ENCODE data around the gene COX14.
A peak's percentile ranks its signal among the peaks of the same experiment; 100 is the strongest.

COX14 gene

DNA sequence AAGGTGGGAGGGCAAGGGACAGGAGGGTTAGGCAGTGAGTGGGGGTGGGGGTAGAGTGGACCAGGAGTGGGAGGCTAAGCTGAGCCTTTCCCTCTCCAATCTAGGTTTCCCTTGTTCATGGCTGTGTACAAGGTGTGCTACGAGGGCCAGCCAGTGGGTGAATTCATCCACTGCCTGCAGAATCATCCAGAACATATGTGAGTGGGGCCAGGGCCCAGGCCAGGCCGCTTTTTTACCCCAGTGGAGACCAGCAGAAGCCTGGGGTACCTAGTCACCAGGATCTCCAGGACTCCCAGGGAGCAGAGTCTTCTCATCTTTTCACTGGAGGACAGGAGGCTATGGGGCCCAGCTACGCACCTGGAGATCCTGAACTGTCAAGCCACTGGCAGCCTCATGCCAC lies 2.7 kb upstream of the COX14 start:
- H3K4me1 ChIP-seq (ENCODE audit: insufficient read depth, insufficient read length) = peaks cover 22% of the 10 kb centered on the region
- TF ChIP-seq SUZ12 (IDR thresholded peaks at IDR 0.05; ENCODE audit: extremely low read depth, insufficient read depth, insufficient read length) = no peak
- no peak for TF ChIP-seq YY1 (IDR thresholded peaks at IDR 0.05; ENCODE audit: insufficient read depth, insufficient read length)
- no peak for TF ChIP-seq ZNF274 (IDR thresholded peaks at IDR 0.05; ENCODE audit: low read depth, low read length)
- H3K9me3 ChIP-seq (ENCODE audit: insufficient read depth, low read length) = no peaks in the 10 kb centered on the region
- peak overlapping the region; percentile 44 for H3K9ac ChIP-seq (ENCODE audit: insufficient read length, low read depth)
- no peaks in the 10 kb centered on the region for H3K27me3 ChIP-seq (ENCODE audit: insufficient read depth, insufficient read length)
- H3K36me3 ChIP-seq (ENCODE audit: insufficient read depth, insufficient read length, low read length) = no peaks in the 10 kb centered on the region
- DNase-seq (ENCODE audit: low read depth, low spot score) = no peak
- no peak overlapping the region for H3K4me3 ChIP-seq (ENCODE audit: insufficient read length, low read depth)

GRCh38 chr12:50110127-50110761 lies 1.8 kb upstream of the COX14 start:
- no peak for DNase-seq (ENCODE audit: low read depth, low spot score)
- Histone ChIP-seq H3K4me3 (ENCODE audit: insufficient read length, low read depth) (no peak overlapping the region), H3K9me3 (ENCODE audit: insufficient read depth, low read length) (no peaks in the 10 kb centered on the region), H3K27me3 (ENCODE audit: insufficient read depth, insufficient read length) (no peaks in the 10 kb centered on the region), H3K9ac (ENCODE audit: insufficient read length, low read depth) (peak overlapping the region; percentile 47), H3K4me1 (ENCODE audit: insufficient read depth, insufficient read length) (peaks cover 22% of the 10 kb centered on the region), H3K36me3 (ENCODE audit: insufficient read depth, insufficient read length, low read length) (no peaks in the 10 kb centered on the region)
- TF ChIP-seq YY1 (IDR thresholded peaks at IDR 0.05; ENCODE audit: insufficient read depth, insufficient read length) = no peak
- no peak for TF ChIP-seq ZNF274 (IDR thresholded peaks at IDR 0.05; ENCODE audit: low read depth, low read length)
- no peak for TF ChIP-seq SUZ12 (IDR thresholded peaks at IDR 0.05; ENCODE audit: extremely low read depth, insufficient read depth, insufficient read length)

DNA sequence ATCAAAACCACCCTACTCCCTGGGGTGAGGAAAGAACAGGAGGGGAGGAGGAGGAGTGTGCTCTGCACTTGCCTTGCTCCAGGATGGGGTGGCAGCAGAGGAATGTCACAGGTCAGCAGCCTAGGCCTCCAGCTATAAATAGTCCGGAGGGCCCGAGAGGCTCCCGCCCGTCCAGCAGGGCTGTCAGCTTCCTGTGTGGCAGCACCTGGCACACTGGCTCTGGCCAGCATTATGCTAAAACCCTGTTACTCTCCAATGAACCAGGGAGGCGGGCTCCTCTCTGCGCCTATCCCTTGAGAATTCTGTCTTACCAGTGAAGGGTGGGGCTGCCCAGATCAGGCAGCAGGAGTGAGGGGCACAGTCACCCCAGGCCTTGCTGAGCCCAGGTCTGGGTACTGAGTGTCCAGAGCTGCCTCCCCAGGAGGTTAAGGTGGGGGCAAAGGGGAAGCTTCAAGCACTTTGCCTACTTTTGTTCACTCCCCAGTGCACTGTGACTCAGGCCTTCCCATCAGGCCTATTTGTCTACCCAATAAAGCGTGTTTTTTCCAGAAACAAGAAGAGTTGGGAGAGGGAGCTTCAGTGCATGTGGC lies 1.2 kb upstream of the COX14 start:
- TF ChIP-seq ZNF274 (IDR thresholded peaks at IDR 0.05; ENCODE audit: low read depth, low read length) = no peak
- TF ChIP-seq YY1 (IDR thresholded peaks at IDR 0.05; ENCODE audit: insufficient read depth, insufficient read length) = no peak
- TF ChIP-seq SUZ12 (IDR thresholded peaks at IDR 0.05; ENCODE audit: extremely low read depth, insufficient read depth, insufficient read length) = no peak
- Histone ChIP-seq H3K4me3 (ENCODE audit: insufficient read length, low read depth) (peak overlapping the region; percentile 30), H3K27me3 (ENCODE audit: insufficient read depth, insufficient read length) (no peaks in the 10 kb centered on the region), H3K9me3 (ENCODE audit: insufficient read depth, low read length) (no peaks in the 10 kb centered on the region), H3K9ac (ENCODE audit: insufficient read length, low read depth) (peak overlapping the region; percentile 47), H3K36me3 (ENCODE audit: insufficient read depth, insufficient read length, low read length) (peaks cover 6% of the 10 kb centered on the region), H3K4me1 (ENCODE audit: insufficient read depth, insufficient read length) (peaks cover 22% of the 10 kb centered on the region)
- no peak for DNase-seq (ENCODE audit: low read depth, low spot score)

DNA sequence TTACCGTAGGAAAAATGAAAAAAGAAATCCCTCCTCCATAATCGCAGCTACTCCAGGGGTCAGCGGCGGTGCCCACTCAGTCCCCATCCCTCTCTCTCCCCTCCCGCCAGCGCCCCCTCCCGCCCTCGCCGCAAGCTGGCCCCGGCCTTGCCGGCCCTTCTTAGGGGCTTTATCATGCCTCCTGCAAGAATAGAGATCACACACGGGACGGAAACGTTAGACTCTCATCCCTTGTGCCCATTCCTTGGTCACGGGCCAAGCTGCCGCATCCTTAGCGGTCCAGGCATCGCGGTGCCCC lies 692 bp upstream of the COX14 start:
- Histone ChIP-seq H3K36me3 (ENCODE audit: insufficient read depth, insufficient read length, low read length) (peaks cover 7% of the 10 kb centered on the region), H3K9me3 (ENCODE audit: insufficient read depth, low read length) (no peaks in the 10 kb centered on the region), H3K4me3 (ENCODE audit: insufficient read length, low read depth) (peak overlapping the region; percentile 30), H3K9ac (ENCODE audit: insufficient read length, low read depth) (peak overlapping the region; percentile 68), H3K27me3 (ENCODE audit: insufficient read depth, insufficient read length) (no peaks in the 10 kb centered on the region), H3K4me1 (ENCODE audit: insufficient read depth, insufficient read length) (peaks cover 22% of the 10 kb centered on the region)
- no peak for DNase-seq (ENCODE audit: low read depth, low spot score)
- TF ChIP-seq SUZ12 (IDR thresholded peaks at IDR 0.05; ENCODE audit: extremely low read depth, insufficient read depth, insufficient read length) (no peak), YY1 (IDR thresholded peaks at IDR 0.05; ENCODE audit: insufficient read depth, insufficient read length) (no peak), ZNF274 (IDR thresholded peaks at IDR 0.05; ENCODE audit: low read depth, low read length) (no peak)

GRCh38 chr12:50112456-50113218 lies 601 bp downstream of the COX14 start:
- H3K9me3 ChIP-seq (ENCODE audit: insufficient read depth, low read length) = no peaks in the 10 kb centered on the region
- H3K9ac ChIP-seq (ENCODE audit: insufficient read length, low read depth) = peak overlapping the region; percentile 93
- peak; percentile 46 for DNase-seq (ENCODE audit: low read depth, low spot score)
- H3K27me3 ChIP-seq (ENCODE audit: insufficient read depth, insufficient read length) = no peaks in the 10 kb centered on the region
- H3K4me3 ChIP-seq (ENCODE audit: insufficient read length, low read depth) = peak overlapping the region; percentile 98
- H3K4me1 ChIP-seq (ENCODE audit: insufficient read depth, insufficient read length) = peaks cover 22% of the 10 kb centered on the region
- no peak for TF ChIP-seq SUZ12 (IDR thresholded peaks at IDR 0.05; ENCODE audit: extremely low read depth, insufficient read depth, insufficient read length)
- H3K36me3 ChIP-seq (ENCODE audit: insufficient read depth, insufficient read length, low read length) = peaks cover 13% of the 10 kb centered on the region

DNA sequence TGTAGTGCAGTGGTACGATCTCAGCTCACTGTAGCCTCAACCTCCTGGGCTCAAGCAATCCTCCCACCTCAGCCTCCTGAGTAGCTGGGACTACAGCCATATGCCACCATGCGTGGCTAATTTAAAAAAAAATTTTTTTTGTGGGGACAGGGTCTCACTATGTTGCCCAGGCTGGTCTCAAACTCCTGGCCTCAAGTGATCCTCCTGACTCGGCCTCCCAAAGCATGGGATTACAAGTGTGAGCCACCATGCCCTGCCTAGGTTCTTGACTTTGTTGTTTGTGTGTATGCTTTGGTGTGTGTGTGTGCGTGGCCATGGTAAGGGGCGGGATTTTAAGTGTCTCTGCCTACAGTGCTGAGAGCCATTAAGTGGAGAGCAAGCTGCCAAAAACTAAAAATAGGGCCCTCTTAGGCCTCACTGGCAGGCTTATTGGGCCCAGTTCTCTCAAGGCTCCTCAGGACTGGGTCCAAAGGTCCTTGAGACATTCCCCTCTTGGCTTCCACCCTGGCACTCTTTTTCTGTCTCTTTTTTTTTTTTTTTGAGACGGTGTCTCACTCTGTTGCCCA lies 5.1 kb downstream of the COX14 start:
- H3K36me3 ChIP-seq (ENCODE audit: insufficient read depth, insufficient read length, low read length) = peaks cover 38% of the 10 kb centered on the region
- no peak for DNase-seq (ENCODE audit: low read depth, low spot score)
- no peak overlapping the region for H3K4me3 ChIP-seq (ENCODE audit: insufficient read length, low read depth)
- H3K27me3 ChIP-seq (ENCODE audit: insufficient read depth, insufficient read length) = no peaks in the 10 kb centered on the region
- no peak overlapping the region for H3K9ac ChIP-seq (ENCODE audit: insufficient read length, low read depth)
- no peaks in the 10 kb centered on the region for H3K9me3 ChIP-seq (ENCODE audit: insufficient read depth, low read length)
- TF ChIP-seq YY1 (IDR thresholded peaks at IDR 0.05; ENCODE audit: insufficient read depth, insufficient read length) (no peak), ZNF274 (IDR thresholded peaks at IDR 0.05; ENCODE audit: low read depth, low read length) (no peak), SUZ12 (IDR thresholded peaks at IDR 0.05; ENCODE audit: extremely low read depth, insufficient read depth, insufficient read length) (no peak)
- no peaks in the 10 kb centered on the region for H3K4me1 ChIP-seq (ENCODE audit: insufficient read depth, insufficient read length)

GRCh38 chr12:50119387-50119786 lies 7.4 kb downstream of the COX14 start:
- no peak overlapping the region for H3K4me3 ChIP-seq (ENCODE audit: insufficient read length, low read depth)
- no peak for DNase-seq (ENCODE audit: low read depth, low spot score)
- no peaks in the 10 kb centered on the region for H3K4me1 ChIP-seq (ENCODE audit: insufficient read depth, insufficient read length)
- TF ChIP-seq ZNF274 (IDR thresholded peaks at IDR 0.05; ENCODE audit: low read depth, low read length) = no peak
- TF ChIP-seq YY1 (IDR thresholded peaks at IDR 0.05; ENCODE audit: insufficient read depth, insufficient read length) = no peak
- TF ChIP-seq SUZ12 (IDR thresholded peaks at IDR 0.05; ENCODE audit: extremely low read depth, insufficient read depth, insufficient read length) = no peak
- H3K9ac ChIP-seq (ENCODE audit: insufficient read length, low read depth) = no peak overlapping the region
- H3K9me3 ChIP-seq (ENCODE audit: insufficient read depth, low read length) = no peaks in the 10 kb centered on the region
- no peaks in the 10 kb centered on the region for H3K27me3 ChIP-seq (ENCODE audit: insufficient read depth, insufficient read length)
- H3K36me3 ChIP-seq (ENCODE audit: insufficient read depth, insufficient read length, low read length) = peaks cover 51% of the 10 kb centered on the region

All from NT2/D1 (cell line).